Gastroesophageal sphincter (tissue), 4 donors: ENCODE data around the gene MSLN. TPM values are rescaled to one million over a fixed set of nuclear protein-coding genes. Genes with fewer than 3 reads are reported as not detected.
"Not testable (repeated sequence)": the region's sequence is repeated elsewhere in the genome, so short reads cannot be mapped to it uniquely, and the experiment has no call there.

Source experiments
- ATAC-seq: fragments of 150-250 bp; one replicate; pipeline ENCODE4 v1.9.1; 2016; ENCODE audit warnings: mild to moderate bottlenecking, moderate library complexity
- H3K27ac ChIP-seq, 4 donors: fragments of 200-600 bp; sonication (generic) in 3 of 4; 1 replicate in 3 of 4; 2 replicates in 1 of 4; pipeline ENCODE4 v1.5.1; 2016 to 2019
- H3K27me3 ChIP-seq: fragments of 200-600 bp; sonication (generic); one replicate; pipeline ENCODE4 v1.5.1; 2019
- H3K36me3 ChIP-seq, 2 donors: fragments of 200-600 bp; sonication (generic); one replicate each; pipeline ENCODE4 v1.5.1; 2019; ENCODE audit warnings: control low read depth in 1 of 2
- H3K4me1 ChIP-seq, 3 donors: fragments of 200-600 bp; sonication (generic); 1 replicate in 2 of 3; 2 replicates in 1 of 3; pipeline ENCODE4 v1.5.1; 2016 to 2019; ENCODE audit warnings: control low read depth in 2 of 3
- H3K4me3 ChIP-seq, 2 donors: fragments of 200-600 bp; sonication (generic); one replicate each; pipeline ENCODE4 v1.5.1; 2019; ENCODE audit warnings: mild to moderate bottlenecking in 1 of 2, moderate library complexity in 1 of 2
- H3K9me3 ChIP-seq, 3 donors: fragments of 200-600 bp; sonication (generic); one replicate each; pipeline ENCODE4 v1.5.1; 2017 to 2019; ENCODE audit warnings: control low read depth in 2 of 3
- CTCF ChIP-seq, 4 experiments: fragments of 200-600 bp in 2 of 4; fragments of 450-650 bp in 2 of 4; sonication (generic) in 1 of 4; IDR thresholded peaks; one replicate each; pipeline ENCODE4 v1.5.1; 2017 to 2019; ENCODE audit warnings: antibody characterized with exemption in 4 of 4, mild to moderate bottlenecking in 2 of 4, moderate library complexity in 2 of 4
- EP300 ChIP-seq: sonication (generic); formaldehyde crosslinking; IDR thresholded peaks from one replicate; pipeline ENCODE4 v1.6.1; 2017; ENCODE audit warnings: antibody characterized with exemption, mild to moderate bottlenecking
- POLR2A ChIP-seq, 2 donors: fragments of 450-650 bp; IDR thresholded peaks; one replicate each; pipeline ENCODE4 v1.6.1; 2017; ENCODE audit warnings: antibody characterized with exemption in 2 of 2, mild to moderate bottlenecking in 2 of 2, moderate library complexity in 1 of 2
- POLR2AphosphoS5 ChIP-seq: sonication (generic); formaldehyde crosslinking; IDR thresholded peaks from one replicate; pipeline ENCODE4 v1.6.1; 2017; ENCODE audit warnings: antibody characterized with exemption
- WGBS, 2 donors: methylation state at CpG; one replicate each; pipeline ENCODE4 v1.1.5; 2018; ENCODE audit warnings: low coverage in 1 of 2; 5-methylcytosine and 5-hydroxymethylcytosine counted together
- total RNA-seq, 4 donors: library from RNA; depleted of rRNA; stranded (reverse); fragments of >200 nt; gene quantifications; one replicate each; pipeline ENCODE4 v1.1.0, GENCODE V29; 2016

The MSLN gene
- total RNA-seq, 4 donors from 2014 or later, result 0.73 to 7.2 TPM; not detected in 2

GRCh38 chr16:750485-750884 is 10.0 kb upstream of the MSLN start:
- H3K4me3 ChIP-seq, result no peak overlapping the region
- ATAC-seq, result no peak
- no peak overlapping the region for H3K27ac ChIP-seq
- H3K9me3 ChIP-seq, result no peaks in the 10 kb centered on the region
- TF ChIP-seq POLR2AphosphoS5 (no peak), EP300 (no peak), POLR2A (IDR thresholded peaks at IDR 0.05) (no peak), CTCF (IDR thresholded peaks at IDR 0.05) (no peak)
- H3K27me3 ChIP-seq, result peaks cover 58% of the 10 kb centered on the region
- no peaks in the 10 kb centered on the region for H3K36me3 ChIP-seq
- H3K4me1 ChIP-seq, result no peaks in the 10 kb centered on the region
- WGBS, 2 donors, result 27 to 30% methylated on average over 2 to 9 of the region's 9 CpGs

GRCh38 chr16:751152-752006 is 9.2 kb upstream of the MSLN start:
- Histone ChIP-seq H3K27me3 (peaks cover 54% of the 10 kb centered on the region), H3K4me1 (no peaks in the 10 kb centered on the region), H3K9me3 (no peaks in the 10 kb centered on the region), H3K4me3 (no peak overlapping the region), H3K36me3 (no peaks in the 10 kb centered on the region), H3K27ac (no peak overlapping the region)
- 62 to 76% methylated on average over 6 to 11 of the region's 39 CpGs for WGBS, 2 donors
- no peak for TF ChIP-seq CTCF (IDR thresholded peaks at IDR 0.05)
- no peak for TF ChIP-seq POLR2AphosphoS5
- TF ChIP-seq EP300, result no peak
- no peak for TF ChIP-seq POLR2A (IDR thresholded peaks at IDR 0.05)
- ATAC-seq, result no peak

- ATAC-seq, result no peak
- H3K36me3 ChIP-seq, result no peaks in the 10 kb centered on the region
- H3K9me3 ChIP-seq, result no peaks in the 10 kb centered on the region
- no peak for TF ChIP-seq POLR2A (IDR thresholded peaks at IDR 0.05)
- TF ChIP-seq EP300, result no peak
- no peak for TF ChIP-seq CTCF (IDR thresholded peaks at IDR 0.05)
- no peak for TF ChIP-seq POLR2AphosphoS5
- WGBS, 2 donors, result 39 to 43% methylated on average over 6 to 10 of the region's 10 CpGs
- no peak overlapping the region for H3K27ac ChIP-seq
- peaks cover 54% of the 10 kb centered on the region for H3K27me3 ChIP-seq
- H3K4me1 ChIP-seq, result no peaks in the 10 kb centered on the region
- H3K4me3 ChIP-seq, result no peak overlapping the region
Observed at GRCh38 chr16:752007-752312, 8.6 kb upstream of the MSLN start.

- peaks cover 54% of the 10 kb centered on the region for H3K27me3 ChIP-seq
- 77 to 86% methylated on average over 3 to 4 of the region's 11 CpGs for WGBS, 2 donors
- not testable (repeated sequence) for ATAC-seq, H3K9me3 ChIP-seq, H3K27ac ChIP-seq, H3K4me1 ChIP-seq, H3K36me3 ChIP-seq, H3K4me3 ChIP-seq
Observed at GRCh38 chr16:754121-754607, 6.4 kb upstream of the MSLN start.

DNA sequence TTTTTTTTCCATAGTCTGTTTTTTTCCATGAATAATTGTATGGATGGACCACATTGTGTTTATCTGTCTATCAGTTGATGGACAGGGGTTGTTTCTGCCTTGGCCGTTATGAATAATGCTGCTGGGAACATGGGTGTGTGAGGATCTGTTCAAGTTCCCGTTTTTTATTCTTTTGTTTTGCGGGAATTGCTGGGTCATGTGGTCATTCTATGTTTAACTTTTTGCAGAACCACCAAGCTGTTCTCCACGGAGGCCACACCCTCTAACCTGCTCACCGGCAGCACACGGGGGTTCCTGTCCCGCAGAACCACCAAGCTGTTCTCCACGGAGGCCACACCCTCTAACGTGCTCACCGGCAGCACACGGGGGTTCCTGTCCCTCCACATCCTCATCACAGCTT is 5.9 kb upstream of the MSLN start:
- Histone ChIP-seq H3K27me3 (peaks cover 53% of the 10 kb centered on the region), H3K36me3 (no peaks in the 10 kb centered on the region), H3K9me3 (no peaks in the 10 kb centered on the region), H3K4me3 (no peak overlapping the region), H3K27ac (no peak overlapping the region), H3K4me1 (no peaks in the 10 kb centered on the region)
- TF ChIP-seq EP300, result no peak
- TF ChIP-seq CTCF (IDR thresholded peaks at IDR 0.05), result no peak
- TF ChIP-seq POLR2AphosphoS5, result no peak
- no peak for TF ChIP-seq POLR2A (IDR thresholded peaks at IDR 0.05)
- WGBS, 2 donors, result 45 to 47% methylated on average over 6 of the region's 11 CpGs
- no peak for ATAC-seq
